ENCODE measurements around the gene IFT43. TPM values are rescaled to one million over a fixed set of nuclear protein-coding genes. Genes with fewer than 3 reads are reported as not detected.

IFT43 gene
- total RNA-seq, 1 donor from 2014 or later, result 36.8 TPM

DNA sequence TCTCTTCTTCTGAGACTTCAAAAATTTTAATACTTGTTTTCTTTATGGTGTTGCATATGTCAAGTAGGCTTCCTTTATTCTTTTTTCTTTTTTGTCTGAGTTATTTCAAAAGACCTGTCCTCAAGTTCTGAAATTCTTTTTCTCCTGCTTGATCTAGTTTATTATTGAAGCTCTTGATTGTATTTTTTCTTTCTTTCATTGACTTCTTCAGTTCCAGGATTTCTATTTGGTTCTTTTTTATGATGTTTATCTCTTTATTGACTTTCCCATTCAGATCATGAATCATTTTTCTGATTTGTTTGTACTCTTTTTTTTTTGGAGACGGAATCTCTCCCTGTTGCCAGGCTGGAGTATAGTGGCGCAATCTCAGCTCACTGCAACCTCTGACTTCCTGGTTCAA lies 34.1 kb downstream of the IFT43 start:
- H3K36me3 Mint-ChIP-seq, result peaks cover 63% of the 10 kb centered on the region
- Histone ChIP-seq H2AFZ (replicated peaks) (no peak overlapping the region), H3K4me1 (no peaks in the 10 kb centered on the region), H3K27ac (no peak overlapping the region), H3K79me2 (ENCODE audit: low read depth) (peaks cover 7% of the 10 kb centered on the region), H3K4me3 (no peak overlapping the region), H4K20me1 (ENCODE audit: low read depth) (no peaks in the 10 kb centered on the region), H3K27me3 (no peaks in the 10 kb centered on the region), H3F3A (ENCODE audit: low read depth) (no peaks in the 10 kb centered on the region), H3K4me2 (no peak overlapping the region), H3K9ac (no peak overlapping the region), H3K36me3 (peaks cover 8% of the 10 kb centered on the region), H3K9me3 (ENCODE audit: low read depth) (no peaks in the 10 kb centered on the region)
- no peaks in the 10 kb centered on the region for H3K4me1 Mint-ChIP-seq
- H3K27me3 Mint-ChIP-seq (ENCODE audit: insufficient read depth, low read depth), result no peaks in the 10 kb centered on the region
- H3K4me3 Mint-ChIP-seq, result no peak overlapping the region
- TF ChIP-seq EZH2 (IDR thresholded peaks at IDR 0.05) (no peak), EZH2phosphoT487 (IDR thresholded peaks at IDR 0.05) (no peak)
- TF ChIP-seq, protein P1, sequence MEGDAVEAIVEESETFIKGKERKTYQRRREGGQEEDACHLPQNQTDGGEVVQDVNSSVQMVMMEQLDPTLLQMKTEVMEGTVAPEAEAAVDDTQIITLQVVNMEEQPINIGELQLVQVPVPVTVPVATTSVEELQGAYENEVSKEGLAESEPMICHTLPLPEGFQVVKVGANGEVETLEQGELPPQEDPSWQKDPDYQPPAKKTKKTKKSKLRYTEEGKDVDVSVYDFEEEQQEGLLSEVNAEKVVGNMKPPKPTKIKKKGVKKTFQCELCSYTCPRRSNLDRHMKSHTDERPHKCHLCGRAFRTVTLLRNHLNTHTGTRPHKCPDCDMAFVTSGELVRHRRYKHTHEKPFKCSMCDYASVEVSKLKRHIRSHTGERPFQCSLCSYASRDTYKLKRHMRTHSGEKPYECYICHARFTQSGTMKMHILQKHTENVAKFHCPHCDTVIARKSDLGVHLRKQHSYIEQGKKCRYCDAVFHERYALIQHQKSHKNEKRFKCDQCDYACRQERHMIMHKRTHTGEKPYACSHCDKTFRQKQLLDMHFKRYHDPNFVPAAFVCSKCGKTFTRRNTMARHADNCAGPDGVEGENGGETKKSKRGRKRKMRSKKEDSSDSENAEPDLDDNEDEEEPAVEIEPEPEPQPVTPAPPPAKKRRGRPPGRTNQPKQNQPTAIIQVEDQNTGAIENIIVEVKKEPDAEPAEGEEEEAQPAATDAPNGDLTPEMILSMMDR (IDR thresholded peaks at IDR 0.05), result no peak
- peaks cover 13% of the 10 kb centered on the region for H3K9me3 Mint-ChIP-seq
- no peak for DNase-seq (ENCODE audit: low spot score)
- H3K27ac Mint-ChIP-seq, result no peak overlapping the region

DNA sequence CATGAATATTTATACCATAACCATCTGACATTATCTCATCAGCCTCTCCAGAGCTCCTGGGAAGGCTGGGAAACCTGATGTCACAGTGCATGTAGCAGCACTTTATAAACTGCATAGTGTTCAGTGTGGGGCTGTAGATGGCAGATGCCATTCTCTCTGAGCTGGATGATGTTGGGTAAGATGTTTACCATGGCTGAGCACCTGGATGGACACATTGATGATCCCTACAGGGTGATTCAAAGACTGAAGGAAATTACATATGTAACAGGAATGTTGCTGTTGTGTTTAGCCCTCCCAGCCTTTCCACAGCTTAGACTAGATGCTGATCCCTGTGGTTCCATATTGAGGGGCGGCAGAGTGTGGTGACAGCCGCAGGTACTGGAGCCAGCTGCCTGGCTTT lies 37.4 kb downstream of the IFT43 start:
- no peak overlapping the region for H2AFZ ChIP-seq (replicated peaks)
- Mint-ChIP-seq H3K9me3 (peaks cover 10% of the 10 kb centered on the region), H3K4me1 (no peaks in the 10 kb centered on the region), H3K36me3 (peaks cover 60% of the 10 kb centered on the region), H3K27me3 (ENCODE audit: insufficient read depth, low read depth) (no peaks in the 10 kb centered on the region), H3K4me3 (no peak overlapping the region), H3K27ac (no peak overlapping the region)
- no peaks in the 10 kb centered on the region for H4K20me1 ChIP-seq (ENCODE audit: low read depth)
- TF ChIP-seq, protein P1 (IDR thresholded peaks at IDR 0.05), result no peak
- TF ChIP-seq EZH2 (IDR thresholded peaks at IDR 0.05) (no peak), EZH2phosphoT487 (IDR thresholded peaks at IDR 0.05) (no peak)
- peaks cover 8% of the 10 kb centered on the region for H3K36me3 ChIP-seq
- no peaks in the 10 kb centered on the region for H3K79me2 ChIP-seq (ENCODE audit: low read depth)
- no peaks in the 10 kb centered on the region for H3F3A ChIP-seq (ENCODE audit: low read depth)
- no peaks in the 10 kb centered on the region for H3K4me1 ChIP-seq
- H3K9ac ChIP-seq, result no peak overlapping the region
- H3K27ac ChIP-seq, result no peak overlapping the region
- DNase-seq (ENCODE audit: low spot score), result no peak
- H3K4me3 ChIP-seq, result no peak overlapping the region
- no peaks in the 10 kb centered on the region for H3K27me3 ChIP-seq
- H3K9me3 ChIP-seq (ENCODE audit: low read depth), result no peaks in the 10 kb centered on the region
- H3K4me2 ChIP-seq, result no peak overlapping the region

DNA sequence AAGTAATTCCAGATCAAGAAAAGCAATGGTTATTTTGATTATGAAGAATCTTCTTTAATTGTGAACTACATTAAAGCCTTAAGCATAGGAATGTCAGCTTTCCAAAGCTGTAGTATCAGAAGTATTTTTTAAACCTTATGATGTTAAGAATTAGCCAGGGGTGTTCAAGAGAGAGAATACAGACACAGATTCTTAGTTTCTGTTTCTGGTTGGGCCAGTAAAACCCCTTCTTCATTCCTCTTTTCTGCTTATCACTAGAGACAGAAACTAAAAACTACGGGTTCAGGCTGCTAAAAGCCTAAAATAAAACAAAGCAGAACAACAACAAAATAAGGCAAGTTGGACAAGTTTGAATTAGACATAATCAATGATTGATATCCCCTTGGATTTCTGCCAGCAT lies 38.2 kb downstream of the IFT43 start:
- Histone ChIP-seq H3F3A (ENCODE audit: low read depth) (no peaks in the 10 kb centered on the region), H3K4me1 (no peaks in the 10 kb centered on the region), H3K27ac (no peak overlapping the region), H3K4me3 (no peak overlapping the region), H3K36me3 (peaks cover 8% of the 10 kb centered on the region), H2AFZ (replicated peaks) (no peak overlapping the region), H4K20me1 (ENCODE audit: low read depth) (no peaks in the 10 kb centered on the region), H3K4me2 (no peak overlapping the region), H3K9me3 (ENCODE audit: low read depth) (no peaks in the 10 kb centered on the region), H3K27me3 (no peaks in the 10 kb centered on the region), H3K9ac (no peak overlapping the region), H3K79me2 (ENCODE audit: low read depth) (no peaks in the 10 kb centered on the region)
- Mint-ChIP-seq H3K9me3 (peaks cover 10% of the 10 kb centered on the region), H3K27me3 (ENCODE audit: insufficient read depth, low read depth) (no peaks in the 10 kb centered on the region), H3K4me3 (no peak overlapping the region), H3K36me3 (peaks cover 63% of the 10 kb centered on the region), H3K27ac (no peak overlapping the region), H3K4me1 (no peaks in the 10 kb centered on the region)
- TF ChIP-seq, protein P1 (IDR thresholded peaks at IDR 0.05), result no peak
- TF ChIP-seq EZH2phosphoT487 (IDR thresholded peaks at IDR 0.05), result no peak
- TF ChIP-seq EZH2 (IDR thresholded peaks at IDR 0.05), result no peak
- no peak for DNase-seq (ENCODE audit: low spot score)

All from neural progenitor cell (in vitro differentiated cells).